Panc1 (cell line): ENCODE results near the gene COPRS.

Experiments used
- POLR2AphosphoS5 ChIP-seq: IDR thresholded peaks from 2 replicates; pipeline ENCODE4 v1.6.1; 2012; ENCODE audit warnings: mild to moderate bottlenecking, low read depth, low read length, moderate library complexity
- SIN3A ChIP-seq: IDR thresholded peaks from 2 replicates; pipeline ENCODE4 v1.6.1; 2012; ENCODE audit warnings: low read depth, mild to moderate bottlenecking, low read length, moderate library complexity, borderline replicate concordance; ENCODE audit not compliant: insufficient read depth
- TF ChIP-seq, protein P1 (sequence below): fragments of 450-650 bp; IDR thresholded peaks from 2 replicates; pipeline ENCODE4 v1.5.1; 2017; ENCODE audit warnings: mild to moderate bottlenecking
- TF ChIP-seq, protein P2 (sequence below), 2 experiments: IDR thresholded peaks; 2 replicates each; pipeline ENCODE4 v1.6.1; 2011 to 2012; ENCODE audit warnings: low read depth in 2 of 2, control low read depth in 1 of 2, low read length in 1 of 2, mild to moderate bottlenecking in 1 of 2, moderate library complexity in 1 of 2; ENCODE audit not compliant: insufficient read depth in 1 of 2

- TF ChIP-seq, protein P1, sequence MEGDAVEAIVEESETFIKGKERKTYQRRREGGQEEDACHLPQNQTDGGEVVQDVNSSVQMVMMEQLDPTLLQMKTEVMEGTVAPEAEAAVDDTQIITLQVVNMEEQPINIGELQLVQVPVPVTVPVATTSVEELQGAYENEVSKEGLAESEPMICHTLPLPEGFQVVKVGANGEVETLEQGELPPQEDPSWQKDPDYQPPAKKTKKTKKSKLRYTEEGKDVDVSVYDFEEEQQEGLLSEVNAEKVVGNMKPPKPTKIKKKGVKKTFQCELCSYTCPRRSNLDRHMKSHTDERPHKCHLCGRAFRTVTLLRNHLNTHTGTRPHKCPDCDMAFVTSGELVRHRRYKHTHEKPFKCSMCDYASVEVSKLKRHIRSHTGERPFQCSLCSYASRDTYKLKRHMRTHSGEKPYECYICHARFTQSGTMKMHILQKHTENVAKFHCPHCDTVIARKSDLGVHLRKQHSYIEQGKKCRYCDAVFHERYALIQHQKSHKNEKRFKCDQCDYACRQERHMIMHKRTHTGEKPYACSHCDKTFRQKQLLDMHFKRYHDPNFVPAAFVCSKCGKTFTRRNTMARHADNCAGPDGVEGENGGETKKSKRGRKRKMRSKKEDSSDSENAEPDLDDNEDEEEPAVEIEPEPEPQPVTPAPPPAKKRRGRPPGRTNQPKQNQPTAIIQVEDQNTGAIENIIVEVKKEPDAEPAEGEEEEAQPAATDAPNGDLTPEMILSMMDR: no peak
- TF ChIP-seq, protein P2, sequence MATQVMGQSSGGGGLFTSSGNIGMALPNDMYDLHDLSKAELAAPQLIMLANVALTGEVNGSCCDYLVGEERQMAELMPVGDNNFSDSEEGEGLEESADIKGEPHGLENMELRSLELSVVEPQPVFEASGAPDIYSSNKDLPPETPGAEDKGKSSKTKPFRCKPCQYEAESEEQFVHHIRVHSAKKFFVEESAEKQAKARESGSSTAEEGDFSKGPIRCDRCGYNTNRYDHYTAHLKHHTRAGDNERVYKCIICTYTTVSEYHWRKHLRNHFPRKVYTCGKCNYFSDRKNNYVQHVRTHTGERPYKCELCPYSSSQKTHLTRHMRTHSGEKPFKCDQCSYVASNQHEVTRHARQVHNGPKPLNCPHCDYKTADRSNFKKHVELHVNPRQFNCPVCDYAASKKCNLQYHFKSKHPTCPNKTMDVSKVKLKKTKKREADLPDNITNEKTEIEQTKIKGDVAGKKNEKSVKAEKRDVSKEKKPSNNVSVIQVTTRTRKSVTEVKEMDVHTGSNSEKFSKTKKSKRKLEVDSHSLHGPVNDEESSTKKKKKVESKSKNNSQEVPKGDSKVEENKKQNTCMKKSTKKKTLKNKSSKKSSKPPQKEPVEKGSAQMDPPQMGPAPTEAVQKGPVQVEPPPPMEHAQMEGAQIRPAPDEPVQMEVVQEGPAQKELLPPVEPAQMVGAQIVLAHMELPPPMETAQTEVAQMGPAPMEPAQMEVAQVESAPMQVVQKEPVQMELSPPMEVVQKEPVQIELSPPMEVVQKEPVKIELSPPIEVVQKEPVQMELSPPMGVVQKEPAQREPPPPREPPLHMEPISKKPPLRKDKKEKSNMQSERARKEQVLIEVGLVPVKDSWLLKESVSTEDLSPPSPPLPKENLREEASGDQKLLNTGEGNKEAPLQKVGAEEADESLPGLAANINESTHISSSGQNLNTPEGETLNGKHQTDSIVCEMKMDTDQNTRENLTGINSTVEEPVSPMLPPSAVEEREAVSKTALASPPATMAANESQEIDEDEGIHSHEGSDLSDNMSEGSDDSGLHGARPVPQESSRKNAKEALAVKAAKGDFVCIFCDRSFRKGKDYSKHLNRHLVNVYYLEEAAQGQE (IDR thresholded peaks at IDR 0.05; ENCODE audit: insufficient read depth in 1 of 2, low read depth in 2 of 2, low read length in 1 of 2): no peak
- TF ChIP-seq POLR2AphosphoS5 (no peak), SIN3A (no peak)
Observed at GRCh38 chr17:31824766-31825360, 34.2 kb downstream of the COPRS start.
